ENCODE results near the gene PPP2R1B.

Gene PPP2R1B

DNA sequence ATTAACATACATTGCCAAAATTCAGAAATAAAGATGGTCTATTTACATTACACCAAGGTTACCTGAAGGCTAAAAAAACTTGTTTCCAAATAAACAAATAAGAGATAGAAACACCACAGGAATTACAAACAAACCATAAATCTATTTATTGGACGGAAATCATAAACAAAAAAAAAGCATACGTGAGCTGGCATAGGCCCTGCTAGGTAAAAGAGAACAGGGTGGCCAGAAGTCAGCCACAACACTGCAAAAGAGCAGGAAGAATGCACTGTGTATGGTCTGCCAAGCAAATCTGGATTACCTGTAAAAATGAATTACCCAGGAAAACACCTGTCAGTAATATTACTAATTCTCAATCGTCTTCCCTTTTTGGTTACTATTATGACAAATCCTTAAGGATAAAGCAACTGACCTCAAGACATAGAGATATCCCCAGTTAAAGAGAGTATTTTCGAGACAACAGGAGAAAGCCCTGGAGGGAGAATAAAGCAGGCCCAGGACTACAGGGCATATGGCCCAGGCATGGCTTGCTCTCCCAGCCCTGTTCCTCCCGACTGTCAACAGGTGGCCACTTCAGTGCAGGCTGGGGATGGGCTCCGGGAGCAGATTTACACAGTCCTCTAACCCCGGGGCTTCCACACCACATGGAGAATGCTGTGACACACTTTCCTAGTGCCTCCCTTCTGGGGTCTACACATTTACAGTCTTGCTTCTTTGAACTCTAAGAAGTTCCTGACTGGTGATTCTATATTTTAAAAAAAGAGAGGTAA, 18.0 kb downstream of the PPP2R1B start:
- DNase-seq (ENCODE audit: low read depth, low spot score): no peak

- DNase-seq (ENCODE audit: low read depth, low spot score): no peak
These were observed 20.3 kb downstream of the PPP2R1B start for GRCh38 chr11:111745719-111746504.

DNA sequence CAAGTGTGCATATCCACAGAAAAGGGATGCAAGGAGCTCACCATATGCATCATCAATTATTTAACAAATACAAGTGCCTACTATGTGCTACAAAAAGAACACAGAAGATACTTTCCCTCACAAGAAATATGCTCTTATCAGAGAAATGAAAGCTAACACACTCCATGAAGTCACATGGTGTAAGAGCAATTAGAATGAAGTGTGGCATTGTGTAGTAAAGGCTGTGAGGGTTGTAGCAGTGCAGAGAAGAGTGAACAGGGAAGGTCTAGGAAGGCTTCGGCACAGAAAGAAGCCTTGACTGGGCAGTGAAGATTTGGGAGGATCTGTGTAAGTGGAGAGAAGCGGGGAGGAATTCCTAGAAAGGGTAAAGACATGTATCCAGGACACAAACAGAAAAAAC, 22.5 kb downstream of the PPP2R1B start:
- DNase-seq (ENCODE audit: low read depth, low spot score): no peak

GRCh38 chr11:111741751-111742150, 24.4 kb downstream of the PPP2R1B start:
- no peak for DNase-seq (ENCODE audit: low read depth, low spot score)

GRCh38 chr11:111739299-111739698, 26.9 kb downstream of the PPP2R1B start:
- DNase-seq (ENCODE audit: low read depth, low spot score): no peak

GRCh38 chr11:111737444-111738210, 28.6 kb downstream of the PPP2R1B start:
- DNase-seq (ENCODE audit: low read depth, low spot score): no peak

DNA sequence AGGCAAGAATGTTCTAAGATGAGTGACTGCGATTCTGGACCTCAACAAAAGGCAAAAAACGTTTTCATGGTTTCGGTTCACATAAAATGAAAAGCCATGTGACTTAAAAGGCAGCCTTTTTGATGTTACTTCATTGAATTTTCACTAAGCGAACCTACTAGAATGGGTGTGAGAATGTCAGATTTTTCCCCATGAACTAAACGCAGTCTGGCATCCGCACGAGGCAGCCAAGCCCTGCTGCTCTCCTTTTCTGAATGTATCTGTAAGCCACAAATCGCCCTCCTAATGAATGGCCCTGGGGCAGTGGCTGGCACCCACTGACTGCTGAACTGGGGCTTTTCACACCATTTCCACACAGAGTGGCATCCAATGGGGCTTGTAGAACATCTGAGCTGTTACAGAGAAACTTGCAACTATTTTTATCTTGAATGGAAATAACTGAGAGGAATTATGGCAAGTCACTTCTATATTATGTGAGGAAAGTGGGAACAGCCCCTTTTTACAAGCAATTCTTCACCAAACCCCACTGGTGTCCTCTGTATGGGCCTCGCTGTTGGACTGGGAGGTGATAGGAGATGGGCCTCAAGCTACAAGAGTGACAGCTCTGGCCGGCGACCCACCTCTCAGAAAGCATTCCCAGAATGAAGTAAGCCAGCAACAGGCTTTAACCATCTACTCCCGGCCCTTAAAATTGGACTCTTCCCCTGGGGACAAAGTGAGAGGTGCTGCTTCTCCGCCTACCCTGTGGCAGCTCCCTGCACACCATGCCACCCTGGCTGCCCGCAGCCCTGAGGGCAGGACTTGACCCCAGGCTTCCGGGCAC, 29.4 kb downstream of the PPP2R1B start:
- DNase-seq (ENCODE audit: low read depth, low spot score): no peak

GRCh38 chr11:111736181-111736590, 30.0 kb downstream of the PPP2R1B start:
- no peak for DNase-seq (ENCODE audit: low read depth, low spot score)

DNA sequence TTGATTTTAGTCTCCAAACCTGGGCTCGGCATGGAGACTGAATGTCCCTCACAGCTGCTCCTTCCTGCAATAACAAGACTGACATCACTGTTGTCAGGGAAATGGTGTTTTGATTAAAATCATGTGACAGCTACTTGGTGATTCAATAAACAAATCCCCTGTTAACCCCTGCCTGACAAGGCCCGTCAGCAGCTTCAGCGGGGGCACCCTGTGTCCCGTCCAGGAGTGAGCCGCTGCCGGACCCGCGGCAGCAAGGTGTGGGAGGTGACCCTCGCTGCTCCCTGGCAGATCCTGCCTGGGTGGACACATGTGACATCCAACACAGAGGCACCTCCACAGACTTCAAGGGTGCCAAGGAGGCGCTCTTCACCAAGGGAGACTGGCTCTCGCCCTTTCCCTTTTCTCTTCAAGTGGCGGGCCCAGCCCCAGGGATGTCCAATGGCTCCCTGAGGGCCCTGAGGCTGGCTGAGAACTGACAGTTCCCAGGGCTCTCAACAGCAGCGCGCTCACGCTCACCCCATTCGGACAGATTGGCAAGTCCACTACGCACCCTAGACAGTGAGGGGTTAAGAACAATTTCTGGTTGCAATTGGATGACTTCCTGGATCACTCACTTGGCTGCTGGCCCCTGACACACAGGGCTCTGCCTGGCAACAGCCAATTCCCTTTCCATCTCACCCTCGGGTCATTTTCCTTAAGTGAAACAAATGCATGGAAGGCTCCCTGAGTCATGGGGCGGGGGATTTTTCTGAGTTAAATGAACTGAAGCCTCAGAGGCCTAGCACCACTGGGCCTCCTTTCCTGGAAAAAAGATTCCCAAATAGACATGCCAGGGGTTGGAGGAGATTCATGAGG, 30.7 kb downstream of the PPP2R1B start:
- peak; percentile 95 for DNase-seq (ENCODE audit: low read depth, low spot score)

DNA sequence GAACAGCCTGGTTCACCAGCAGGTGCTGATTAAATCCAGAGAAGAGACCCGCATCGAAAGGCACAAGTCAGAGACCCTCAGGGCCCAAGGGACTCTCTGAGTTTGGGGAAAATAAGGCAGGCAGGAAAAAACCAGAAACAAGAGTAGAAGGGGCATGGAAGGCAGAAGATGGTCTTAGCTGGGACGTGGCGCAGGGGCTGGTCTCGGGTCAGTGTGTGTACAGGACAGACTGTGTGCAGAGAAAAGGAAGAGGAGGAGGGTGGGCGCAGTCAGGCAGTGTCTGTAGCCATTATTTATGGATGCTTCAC, 31.3 kb downstream of the PPP2R1B start:
- no peak for DNase-seq (ENCODE audit: low read depth, low spot score)

- no peak for DNase-seq (ENCODE audit: low read depth, low spot score)
These were observed 31.9 kb downstream of the PPP2R1B start for GRCh38 chr11:111734101-111734953.

- no peak for DNase-seq (ENCODE audit: low read depth, low spot score)
These were observed 32.5 kb downstream of the PPP2R1B start for GRCh38 chr11:111733611-111734088.

- no peak for DNase-seq (ENCODE audit: low read depth, low spot score)
These were observed 33.2 kb downstream of the PPP2R1B start for GRCh38 chr11:111733016-111733415.

DNA sequence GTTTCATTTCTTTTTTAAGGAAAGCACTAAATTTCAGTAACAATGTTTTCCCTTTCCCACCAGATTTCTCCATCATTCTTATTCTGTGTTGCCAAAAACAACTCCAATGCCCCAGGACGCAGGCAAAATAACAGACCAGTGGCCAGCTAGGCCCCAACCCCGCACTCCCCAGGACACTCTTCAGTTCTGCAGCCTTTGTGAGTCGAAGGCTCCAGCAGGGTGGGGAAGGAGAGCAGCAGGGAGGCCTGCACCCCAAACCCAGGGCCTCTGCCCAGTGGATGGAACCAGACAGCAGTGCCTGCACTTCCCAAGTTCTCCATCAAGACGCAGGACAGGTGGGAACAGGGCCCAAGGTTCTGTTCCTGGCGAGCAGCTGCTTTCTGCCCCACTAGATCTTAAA, 34.4 kb downstream of the PPP2R1B start:
- no peak for DNase-seq (ENCODE audit: low read depth, low spot score)

DNA sequence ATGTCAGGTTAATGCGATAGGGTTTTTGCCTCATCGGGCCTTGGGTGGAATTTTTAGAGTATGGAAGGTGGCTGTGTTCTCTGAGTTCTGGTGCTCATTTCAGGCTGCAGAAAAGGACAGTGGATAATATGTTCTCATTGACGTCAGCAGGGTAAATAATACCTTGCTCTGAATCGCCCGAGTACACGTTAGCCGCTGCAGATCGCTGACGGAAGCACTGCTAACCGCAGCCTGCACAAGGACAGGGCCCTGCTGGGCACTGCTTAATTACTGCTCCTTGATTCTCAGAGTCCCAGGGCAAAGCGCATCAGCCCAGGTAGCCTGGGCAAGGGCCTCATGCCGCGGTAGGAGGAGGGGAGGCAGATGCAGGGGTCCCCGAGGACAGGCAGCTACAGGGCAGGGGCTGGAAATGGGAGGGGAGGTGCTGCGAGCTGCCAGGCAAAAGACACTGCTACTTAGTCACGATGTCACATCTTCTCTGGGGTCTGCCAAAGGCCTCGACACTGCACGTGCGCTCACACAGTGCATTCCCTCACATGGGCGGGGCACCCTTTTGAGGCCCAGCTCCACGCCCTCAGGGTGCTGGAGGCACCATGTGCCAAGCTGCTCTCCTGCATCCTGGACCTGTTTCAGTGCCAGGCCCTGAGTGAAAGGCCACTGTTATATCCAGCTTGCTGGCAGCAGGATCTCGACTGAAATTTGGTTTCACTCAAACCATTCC, 35.2 kb downstream of the PPP2R1B start:
- no peak for DNase-seq (ENCODE audit: low read depth, low spot score)

DNA sequence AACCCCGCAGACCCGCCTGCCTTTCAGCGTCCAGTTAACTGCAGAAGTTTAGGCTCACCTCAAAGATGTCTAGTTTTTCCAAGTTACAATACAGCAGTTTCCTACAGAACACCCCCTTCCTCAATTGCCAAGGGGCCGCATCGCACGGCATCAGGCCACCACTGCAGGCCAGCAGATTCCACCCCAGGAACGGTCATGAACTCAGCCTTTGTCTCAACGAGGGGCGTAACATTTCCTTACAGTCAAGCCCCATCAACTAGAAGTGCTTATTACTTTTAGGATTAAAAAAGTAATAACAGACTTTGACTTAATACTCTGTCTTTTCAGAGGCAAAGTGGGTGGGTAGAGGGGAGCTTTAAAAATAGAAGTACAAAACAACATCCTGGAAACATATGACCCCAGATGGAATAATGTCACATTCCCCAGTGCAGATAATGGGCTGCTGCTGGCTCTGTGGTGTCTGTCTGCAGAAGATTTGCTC, 36.3 kb downstream of the PPP2R1B start:
- DNase-seq (ENCODE audit: low read depth, low spot score): no peak

DNA sequence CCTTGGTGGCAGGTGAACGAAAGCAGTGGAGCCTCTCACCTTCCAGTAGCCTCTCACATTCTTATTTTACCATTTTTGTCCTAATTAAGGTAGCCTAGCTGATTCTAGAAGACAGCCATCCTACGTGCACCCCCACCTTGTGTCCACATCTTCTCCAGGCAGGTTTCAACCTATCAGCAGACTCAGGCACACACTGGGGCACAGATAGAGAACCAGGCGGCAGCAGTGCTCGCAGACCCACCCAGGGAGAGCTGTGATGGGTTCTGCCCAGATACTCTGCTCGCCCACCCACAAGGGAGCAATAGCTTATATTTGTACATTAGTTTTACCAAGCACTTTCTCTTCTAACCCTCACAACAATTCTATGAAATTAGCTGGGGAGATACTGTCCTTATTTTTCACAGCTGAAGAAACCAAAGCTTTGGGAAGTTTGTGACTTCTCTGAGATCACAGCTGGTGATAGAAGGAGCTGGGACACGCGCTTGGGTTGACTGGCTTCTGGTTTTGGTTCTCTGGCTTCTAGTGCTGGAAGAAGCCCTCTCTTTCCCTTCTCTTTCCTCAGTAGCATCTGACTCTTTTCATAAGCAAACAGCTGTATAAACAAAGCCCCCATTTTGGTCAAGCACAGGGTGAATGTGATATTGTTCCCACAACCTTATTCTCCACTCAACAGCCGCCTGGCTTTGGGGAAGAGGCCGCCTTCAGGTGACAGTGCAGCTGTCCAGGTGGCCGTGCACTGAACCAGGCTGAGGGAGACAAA, 36.9 kb downstream of the PPP2R1B start:
- DNase-seq (ENCODE audit: low read depth, low spot score): no peak

- DNase-seq (ENCODE audit: low read depth, low spot score): no peak
These were observed 38.8 kb downstream of the PPP2R1B start for GRCh38 chr11:111727431-111727830.
